Mesodermal cell (in vitro differentiated cells): ENCODE results near the gene SLF2.

ENCODE experiments used
- H3K27ac ChIP-seq: 2 replicates; pipeline ENCODE4 v1.7.0; 2013; ENCODE audit warnings: mild to moderate bottlenecking, low read depth, low read length, moderate library complexity; ENCODE audit not compliant: severe bottlenecking
- H3K36me3 ChIP-seq: 2 replicates; pipeline ENCODE4 v1.7.1; 2013; ENCODE audit warnings: mild to moderate bottlenecking, low read length, moderate library complexity; ENCODE audit not compliant: control insufficient read depth, insufficient read depth
- H3K4me1 ChIP-seq: one replicate; pipeline ENCODE4 v1.7.1; 2013; ENCODE audit warnings: mild to moderate bottlenecking, low read length; ENCODE audit not compliant: insufficient read depth, control insufficient read depth, poor library complexity, severe bottlenecking
- H3K4me3 ChIP-seq: 2 replicates; pipeline ENCODE4 v1.7.0; 2013; ENCODE audit warnings: low read length, control low read depth, mild to moderate bottlenecking; ENCODE audit not compliant: insufficient read depth, poor library complexity, severe bottlenecking; ENCODE audit errors: extremely low read depth
- H3K9me3 ChIP-seq: 2 replicates; pipeline ENCODE4 v1.7.1; 2013; ENCODE audit warnings: mild to moderate bottlenecking, low read length, moderate library complexity; ENCODE audit not compliant: control insufficient read depth
- WGBS, 2 experiments: methylation state at CpG; one replicate each; pipeline ENCODE4 v1.1.5; 2013; ENCODE audit warnings: missing lambda C conversion rate in 2 of 2; ENCODE audit not compliant: insufficient coverage in 2 of 2; 5-methylcytosine and 5-hydroxymethylcytosine counted together

Gene SLF2

DNA sequence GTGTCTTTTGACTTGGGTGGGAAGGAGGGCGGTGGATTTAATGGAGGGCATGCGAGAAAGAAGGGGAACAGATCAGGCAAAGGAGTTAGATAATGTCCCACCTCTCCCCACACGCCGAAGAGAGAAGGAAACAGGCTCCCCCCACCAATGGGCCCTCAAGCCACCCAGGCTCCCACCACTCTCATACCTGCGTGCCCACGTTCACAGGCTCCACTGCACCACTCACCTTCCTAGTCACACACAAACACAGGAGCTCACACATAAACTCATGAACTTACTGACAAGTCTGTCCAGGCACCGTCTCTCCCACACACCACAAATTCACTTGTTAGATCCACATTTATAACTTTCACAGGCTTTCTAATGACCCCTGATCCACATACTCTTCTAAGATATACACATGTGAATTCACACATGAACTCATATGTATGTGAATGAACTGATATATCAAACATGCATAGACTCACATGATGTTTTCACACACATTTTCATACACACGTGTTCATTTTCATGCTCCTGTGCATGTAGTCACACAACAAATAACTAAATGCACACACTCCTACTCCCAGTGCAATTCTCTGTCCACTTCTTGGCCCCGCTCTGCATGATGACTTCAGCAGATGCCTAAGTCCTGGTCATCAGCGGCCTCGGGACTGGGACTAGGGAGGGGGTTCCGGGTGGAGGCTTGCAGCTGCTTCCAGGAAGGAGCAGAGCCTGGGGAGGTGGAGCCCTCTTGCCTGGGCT lies 88.3 kb downstream of the SLF2 start:
- WGBS, 2 experiments: 88 to 100% methylated on average over 2 to 6 of the region's 12 CpGs
- Histone ChIP-seq H3K9me3 (no peaks in the 10 kb centered on the region), H3K4me3 (peak overlapping the region; percentile 80), H3K4me1 (peaks cover 26% of the 10 kb centered on the region), H3K36me3 (peaks cover 39% of the 10 kb centered on the region), H3K27ac (no peak overlapping the region)

DNA sequence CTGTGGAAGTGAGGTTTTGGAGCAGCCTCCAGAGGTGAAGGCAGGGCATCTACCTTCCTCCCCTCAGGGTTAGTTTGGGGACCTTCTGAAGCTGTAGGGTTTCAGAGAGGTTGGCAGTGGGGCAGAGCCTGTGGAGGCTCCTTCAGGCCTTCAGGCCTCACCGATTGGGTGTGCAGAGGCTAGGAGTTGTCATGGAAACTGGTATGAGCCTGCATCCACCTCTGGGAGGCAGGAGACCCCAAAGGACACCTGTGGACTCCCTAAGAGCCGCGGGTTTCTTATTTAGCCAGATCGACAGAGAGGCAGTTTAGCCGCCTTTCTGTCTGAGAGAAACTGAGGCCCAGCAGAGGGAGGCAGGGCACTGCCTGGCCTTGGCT lies 88.9 kb downstream of the SLF2 start:
- WGBS, 2 experiments: 87 to 91% methylated on average over 5 of the region's 5 CpGs
- no peaks in the 10 kb centered on the region for H3K9me3 ChIP-seq
- peaks cover 23% of the 10 kb centered on the region for H3K4me1 ChIP-seq
- peaks cover 44% of the 10 kb centered on the region for H3K36me3 ChIP-seq
- H3K27ac ChIP-seq: no peak overlapping the region
- H3K4me3 ChIP-seq: peak overlapping the region; percentile 80

DNA sequence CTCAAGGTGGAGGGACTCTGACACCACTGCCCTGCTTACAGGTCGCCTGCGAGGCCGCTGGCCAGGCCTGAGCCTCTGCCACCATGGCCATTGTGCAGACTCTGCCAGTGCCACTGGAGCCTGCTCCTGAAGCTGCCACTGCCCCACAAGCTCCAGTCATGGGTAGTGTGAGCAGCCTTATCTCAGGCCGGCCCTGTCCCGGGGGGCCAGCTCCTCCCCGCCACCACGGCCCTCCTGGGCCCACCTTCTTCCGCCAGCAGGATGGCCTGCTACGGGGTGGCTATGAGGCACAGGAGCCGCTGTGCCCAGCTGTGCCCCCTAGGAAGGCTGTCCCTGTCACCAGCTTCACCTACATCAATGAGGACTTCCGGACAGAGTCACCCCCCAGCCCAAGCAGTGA lies 89.7 kb downstream of the SLF2 start:
- Histone ChIP-seq H3K4me3 (no peak overlapping the region), H3K27ac (no peak overlapping the region), H3K9me3 (no peaks in the 10 kb centered on the region), H3K36me3 (peaks cover 53% of the 10 kb centered on the region), H3K4me1 (peaks cover 25% of the 10 kb centered on the region)
- 90 to 92% methylated on average over 7 to 11 of the region's 11 CpGs for WGBS, 2 experiments

DNA sequence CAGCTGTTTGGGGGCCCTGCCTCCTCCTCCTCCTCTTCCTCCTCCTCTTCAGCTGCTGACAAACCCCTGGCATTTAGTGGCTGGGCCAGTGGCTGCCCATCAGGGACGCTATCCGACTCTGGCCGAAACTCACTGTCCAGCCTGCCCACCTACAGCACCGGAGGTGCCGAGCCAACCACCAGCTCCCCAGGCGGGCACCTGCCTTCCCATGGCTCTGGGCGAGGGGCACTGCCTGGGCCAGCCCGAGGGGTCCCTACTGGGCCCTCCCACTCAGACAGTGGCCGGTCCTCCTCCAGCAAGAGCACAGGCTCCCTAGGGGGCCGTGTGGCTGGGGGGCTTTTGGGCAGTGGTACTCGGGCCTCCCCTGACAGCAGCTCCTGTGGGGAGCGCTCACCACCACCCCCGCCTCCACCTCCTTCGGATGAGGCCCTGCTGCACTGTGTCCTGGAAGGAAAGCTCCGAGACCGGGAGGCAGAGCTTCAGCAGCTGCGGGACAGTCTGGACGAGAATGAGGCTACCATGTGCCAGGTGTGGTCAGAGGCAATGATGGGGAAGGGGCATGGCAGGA lies 91.0 kb downstream of the SLF2 start:
- peaks cover 53% of the 10 kb centered on the region for H3K36me3 ChIP-seq
- H3K4me3 ChIP-seq: no peak overlapping the region
- peaks cover 32% of the 10 kb centered on the region for H3K4me1 ChIP-seq
- no peak overlapping the region for H3K27ac ChIP-seq
- 95 to 97% methylated on average over 17 of the region's 18 CpGs for WGBS, 2 experiments
- no peaks in the 10 kb centered on the region for H3K9me3 ChIP-seq

DNA sequence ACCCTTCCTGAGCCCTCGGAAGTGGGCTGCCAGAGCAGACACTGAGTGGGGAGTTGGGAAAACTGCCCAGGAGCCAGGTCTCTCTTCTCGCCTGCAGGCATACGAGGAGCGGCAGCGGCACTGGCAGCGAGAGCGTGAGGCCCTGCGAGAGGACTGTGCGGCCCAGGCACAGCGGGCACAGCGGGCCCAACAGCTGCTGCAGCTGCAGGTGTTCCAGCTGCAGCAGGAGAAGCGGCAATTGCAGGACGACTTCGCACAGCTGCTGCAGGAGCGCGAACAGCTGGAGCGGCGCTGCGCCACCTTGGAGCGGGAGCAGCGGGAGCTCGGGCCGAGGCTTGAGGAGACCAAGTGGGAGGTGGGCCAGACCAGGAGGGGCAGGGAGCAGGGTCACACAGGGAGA lies 92.6 kb downstream of the SLF2 start:
- Histone ChIP-seq H3K9me3 (no peaks in the 10 kb centered on the region), H3K27ac (no peak overlapping the region), H3K36me3 (peaks cover 53% of the 10 kb centered on the region), H3K4me1 (peaks cover 33% of the 10 kb centered on the region), H3K4me3 (no peak overlapping the region)
- 97 to 99% methylated on average over 18 to 23 of the region's 23 CpGs for WGBS, 2 experiments

DNA sequence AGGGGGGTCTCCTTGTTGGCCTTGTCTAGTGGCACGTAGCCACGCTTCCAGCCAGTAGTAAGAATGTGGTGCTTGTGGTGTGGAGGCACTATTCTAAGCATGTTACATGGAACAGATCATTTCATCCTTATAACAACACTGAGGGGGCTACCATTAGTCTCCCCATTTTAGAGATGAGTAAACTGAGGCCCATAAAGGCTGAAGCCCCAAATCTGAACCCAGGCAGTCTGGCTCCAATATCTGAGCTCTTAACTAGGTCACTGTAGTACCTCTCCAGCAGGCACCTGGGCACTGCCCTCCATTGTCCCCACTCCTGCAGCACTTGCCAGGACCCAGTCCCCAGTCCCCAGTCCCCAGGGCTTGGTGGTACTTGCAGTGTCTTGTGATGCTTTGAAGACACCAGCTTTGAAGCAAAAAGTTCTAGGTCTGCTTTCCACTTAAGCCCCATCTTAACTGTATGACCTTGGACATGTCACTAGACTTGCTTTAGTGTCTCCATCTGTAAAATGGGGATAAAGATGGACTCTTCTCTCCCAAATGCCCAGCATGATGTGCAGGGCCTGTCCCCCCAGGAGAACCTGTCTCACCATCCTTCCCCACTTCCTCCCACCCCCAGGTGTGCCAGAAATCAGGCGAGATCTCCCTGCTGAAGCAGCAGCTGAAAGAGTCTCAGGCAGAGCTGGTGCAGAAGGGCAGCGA lies 93.3 kb downstream of the SLF2 start:
- Histone ChIP-seq H3K4me3 (no peak overlapping the region), H3K36me3 (peaks cover 53% of the 10 kb centered on the region), H3K9me3 (no peaks in the 10 kb centered on the region), H3K4me1 (peaks cover 29% of the 10 kb centered on the region), H3K27ac (no peak overlapping the region)
- WGBS, 2 experiments: 88 to 100% methylated on average over 1 to 2 of the region's 4 CpGs

DNA sequence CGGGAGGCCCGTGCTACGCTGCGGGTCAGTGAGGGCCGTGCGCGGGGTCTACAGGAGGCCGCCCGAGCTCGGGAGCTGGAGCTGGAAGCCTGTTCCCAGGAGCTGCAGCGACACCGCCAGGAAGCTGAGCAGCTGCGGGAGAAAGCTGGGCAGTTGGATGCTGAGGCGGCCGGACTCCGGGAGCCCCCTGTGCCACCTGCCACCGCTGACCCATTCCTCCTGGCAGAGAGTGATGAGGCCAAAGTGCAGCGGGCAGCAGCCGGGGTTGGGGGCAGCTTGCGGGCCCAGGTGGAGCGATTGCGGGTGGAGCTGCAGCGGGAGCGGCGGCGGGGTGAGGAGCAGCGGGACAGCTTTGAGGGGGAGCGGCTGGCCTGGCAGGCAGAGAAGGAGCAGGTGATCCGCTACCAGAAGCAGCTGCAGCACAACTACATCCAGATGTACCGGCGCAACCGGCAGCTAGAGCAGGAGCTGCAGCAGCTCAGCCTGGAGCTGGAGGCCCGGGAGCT lies 93.9 kb downstream of the SLF2 start:
- H3K36me3 ChIP-seq: peaks cover 53% of the 10 kb centered on the region
- peaks cover 27% of the 10 kb centered on the region for H3K4me1 ChIP-seq
- no peaks in the 10 kb centered on the region for H3K9me3 ChIP-seq
- no peak overlapping the region for H3K4me3 ChIP-seq
- 97% methylated on average over 22 to 32 of the region's 33 CpGs for WGBS, 2 experiments
- H3K27ac ChIP-seq: peak overlapping the region; percentile 23

DNA sequence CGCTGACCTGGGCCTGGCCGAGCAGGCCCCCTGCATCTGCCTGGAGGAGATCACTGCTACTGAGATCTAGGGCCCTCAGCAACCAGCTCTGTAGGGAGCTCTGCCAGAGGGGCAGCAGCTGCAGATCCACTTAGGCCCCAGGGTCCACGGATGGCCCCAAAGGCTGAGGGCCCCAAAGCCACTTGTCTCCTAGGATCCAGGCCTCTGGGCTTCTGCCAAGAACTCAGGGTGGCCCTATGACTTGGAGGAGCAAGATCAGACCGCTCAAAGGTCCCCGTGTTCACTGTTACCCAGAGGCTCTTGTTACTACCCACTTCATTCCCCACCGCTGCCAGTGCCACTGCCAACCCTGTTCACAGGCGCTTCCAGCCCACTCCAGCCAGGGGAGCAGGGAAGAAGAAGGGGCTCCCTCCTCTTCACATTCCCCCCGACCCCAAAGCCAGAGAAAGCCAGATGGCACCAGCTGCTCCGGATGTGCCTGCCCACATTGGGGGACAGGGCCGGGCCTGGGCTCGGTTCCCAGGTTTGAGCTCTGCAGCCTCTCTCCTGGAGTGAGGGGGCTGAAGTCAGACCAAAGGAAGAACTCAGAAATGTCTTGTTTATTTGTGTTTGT lies 94.4 kb downstream of the SLF2 start:
- H3K9me3 ChIP-seq: no peaks in the 10 kb centered on the region
- peak overlapping the region; percentile 23 for H3K27ac ChIP-seq
- peaks cover 25% of the 10 kb centered on the region for H3K4me1 ChIP-seq
- peaks cover 53% of the 10 kb centered on the region for H3K36me3 ChIP-seq
- no peak overlapping the region for H3K4me3 ChIP-seq
- 90 to 92% methylated on average over 9 to 10 of the region's 11 CpGs for WGBS, 2 experiments

DNA sequence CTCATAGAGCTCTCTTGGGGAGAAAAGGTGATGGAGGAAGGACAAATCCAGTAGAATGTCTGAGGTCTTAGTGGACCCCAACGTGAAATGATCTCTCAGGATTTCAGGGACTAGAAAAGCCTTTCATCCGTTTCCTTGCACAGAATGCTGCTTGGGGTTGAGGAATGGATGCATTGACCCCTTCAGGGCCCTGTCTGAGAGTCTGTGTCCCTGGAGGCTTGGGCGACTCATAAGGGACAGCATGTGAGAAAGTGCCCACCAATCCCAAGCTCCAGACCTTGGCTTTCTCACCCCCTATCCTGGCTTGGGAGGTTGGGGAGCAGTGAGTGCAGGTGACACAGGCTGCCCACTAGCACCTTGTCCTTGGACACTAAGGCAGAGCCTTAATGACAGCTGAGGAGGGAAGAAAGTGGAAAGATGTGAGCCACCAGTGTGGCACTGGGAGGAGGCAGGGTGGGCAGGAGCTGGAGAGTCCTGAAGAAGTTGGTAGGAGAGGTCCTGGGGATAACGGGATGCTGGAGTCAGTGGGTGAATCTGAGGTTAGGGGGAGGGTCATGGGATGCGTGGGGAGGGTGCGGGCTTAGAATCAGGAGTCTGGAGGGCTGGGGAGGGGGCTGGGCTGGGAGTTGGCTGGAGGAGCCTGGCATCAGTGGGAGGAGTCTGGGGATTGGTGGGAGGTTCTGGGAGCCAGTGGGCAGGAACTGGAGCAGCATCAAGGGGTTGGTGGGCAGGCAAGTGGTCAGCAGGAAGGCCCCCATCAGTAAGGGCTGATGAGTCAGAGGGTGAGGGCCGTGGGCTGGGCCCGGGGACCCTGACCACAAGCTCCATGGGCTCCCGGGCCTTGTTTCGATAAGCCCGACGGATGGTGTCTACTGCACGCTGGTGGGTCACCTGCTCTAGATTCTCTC lies 95.4 kb downstream of the SLF2 start:
- Histone ChIP-seq H3K4me1 (peaks cover 26% of the 10 kb centered on the region), H3K27ac (peak overlapping the region; percentile 36), H3K9me3 (no peaks in the 10 kb centered on the region), H3K36me3 (peaks cover 43% of the 10 kb centered on the region), H3K4me3 (no peak overlapping the region)
- 72 to 73% methylated on average over 8 to 11 of the region's 13 CpGs for WGBS, 2 experiments
